ENCODE measurements around the gene FRMD1. TPM values are rescaled to one million over a fixed set of nuclear protein-coding genes. Genes with fewer than 3 reads are reported as not detected.

Gene FRMD1
- total RNA-seq, 4 donors from 2014 or later, result 35.4 to 86.4 (median 47.7) TPM

DNA sequence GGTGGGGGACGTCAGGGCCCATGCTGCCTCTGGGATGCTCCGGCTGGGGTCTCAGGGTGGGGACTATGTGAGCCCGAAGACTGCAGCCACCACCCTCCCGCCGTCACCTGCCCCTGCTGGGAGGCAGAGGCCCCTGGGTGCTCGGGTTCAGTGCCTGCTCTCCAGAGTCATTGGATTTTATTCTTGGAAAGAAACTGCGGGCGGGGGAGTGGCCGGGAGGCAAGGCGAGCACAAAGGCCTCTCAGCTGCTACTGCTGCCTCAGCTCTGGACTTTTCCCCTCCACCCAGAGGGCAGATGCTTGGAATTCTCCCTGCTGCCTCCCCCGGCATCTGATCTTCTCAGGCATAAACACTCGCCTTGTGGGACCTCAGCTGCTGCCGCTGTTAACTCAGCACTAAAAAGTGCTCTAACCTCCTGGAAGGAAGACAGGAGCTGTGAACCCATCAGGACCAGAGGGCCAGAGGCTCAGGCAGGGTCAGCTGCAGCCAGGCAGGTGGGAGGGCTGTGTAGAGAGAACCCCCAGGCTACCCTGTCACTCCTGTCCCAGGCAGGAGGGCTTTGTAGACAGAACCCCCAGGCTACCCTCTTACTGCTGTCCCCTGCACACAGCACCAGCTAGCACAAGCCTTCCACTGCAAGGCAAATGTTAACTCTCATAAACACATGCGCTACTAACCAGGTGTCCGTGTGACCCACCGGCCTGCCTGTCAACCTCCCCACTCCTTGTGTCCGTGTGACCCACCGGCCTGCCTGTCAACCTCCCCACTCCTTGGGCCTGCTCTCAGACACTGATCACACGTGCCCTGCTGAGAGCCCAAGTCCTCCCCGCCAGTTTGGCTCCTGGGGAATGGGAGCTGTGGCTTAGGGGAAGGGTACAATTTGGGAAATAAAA lies 9.4 kb upstream of the FRMD1 start:
- Histone ChIP-seq H3K27me3 (no peaks in the 10 kb centered on the region), H3K4me1 (peaks cover 12 to 29% (median 24%) of the 10 kb centered on the region in 4 donors), H3K27ac (peak overlapping the region in 3 of 4 donors; percentile 32 to 51 (median 45)), H3K9me3 (no peaks in the 10 kb centered on the region), H3K4me3 (no peak overlapping the region), H3K36me3 (no peaks in the 10 kb centered on the region)
- intact Hi-C loops (cut with DNase I; ENCODE audit: low total_unique reads) (no loop called here), in situ Hi-C loops (cut with MboI; ENCODE audit: low pct_ligation_motif_present in 1 of 4, low pct_unique_long_range_greater_than_20kb in 1 of 4, low sequenced_read_pairs in 3 of 4) (no loop called here)
- no peak for TF ChIP-seq EP300 (IDR thresholded peaks at IDR 0.05; ENCODE audit: low read depth)
- TF ChIP-seq POLR2A (IDR thresholded peaks at IDR 0.05), result no peak
- TF ChIP-seq POLR2AphosphoS5 (IDR thresholded peaks at IDR 0.05), result no peak
- TF ChIP-seq, protein P1, sequence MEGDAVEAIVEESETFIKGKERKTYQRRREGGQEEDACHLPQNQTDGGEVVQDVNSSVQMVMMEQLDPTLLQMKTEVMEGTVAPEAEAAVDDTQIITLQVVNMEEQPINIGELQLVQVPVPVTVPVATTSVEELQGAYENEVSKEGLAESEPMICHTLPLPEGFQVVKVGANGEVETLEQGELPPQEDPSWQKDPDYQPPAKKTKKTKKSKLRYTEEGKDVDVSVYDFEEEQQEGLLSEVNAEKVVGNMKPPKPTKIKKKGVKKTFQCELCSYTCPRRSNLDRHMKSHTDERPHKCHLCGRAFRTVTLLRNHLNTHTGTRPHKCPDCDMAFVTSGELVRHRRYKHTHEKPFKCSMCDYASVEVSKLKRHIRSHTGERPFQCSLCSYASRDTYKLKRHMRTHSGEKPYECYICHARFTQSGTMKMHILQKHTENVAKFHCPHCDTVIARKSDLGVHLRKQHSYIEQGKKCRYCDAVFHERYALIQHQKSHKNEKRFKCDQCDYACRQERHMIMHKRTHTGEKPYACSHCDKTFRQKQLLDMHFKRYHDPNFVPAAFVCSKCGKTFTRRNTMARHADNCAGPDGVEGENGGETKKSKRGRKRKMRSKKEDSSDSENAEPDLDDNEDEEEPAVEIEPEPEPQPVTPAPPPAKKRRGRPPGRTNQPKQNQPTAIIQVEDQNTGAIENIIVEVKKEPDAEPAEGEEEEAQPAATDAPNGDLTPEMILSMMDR (IDR thresholded peaks at IDR 0.05), result no peak
- WGBS, 2 donors (ENCODE audit: low coverage in 1 of 2), result 47 to 80% methylated on average over 1 to 12 of the region's 20 CpGs
- DNase-seq, result peak; percentile 70

DNA sequence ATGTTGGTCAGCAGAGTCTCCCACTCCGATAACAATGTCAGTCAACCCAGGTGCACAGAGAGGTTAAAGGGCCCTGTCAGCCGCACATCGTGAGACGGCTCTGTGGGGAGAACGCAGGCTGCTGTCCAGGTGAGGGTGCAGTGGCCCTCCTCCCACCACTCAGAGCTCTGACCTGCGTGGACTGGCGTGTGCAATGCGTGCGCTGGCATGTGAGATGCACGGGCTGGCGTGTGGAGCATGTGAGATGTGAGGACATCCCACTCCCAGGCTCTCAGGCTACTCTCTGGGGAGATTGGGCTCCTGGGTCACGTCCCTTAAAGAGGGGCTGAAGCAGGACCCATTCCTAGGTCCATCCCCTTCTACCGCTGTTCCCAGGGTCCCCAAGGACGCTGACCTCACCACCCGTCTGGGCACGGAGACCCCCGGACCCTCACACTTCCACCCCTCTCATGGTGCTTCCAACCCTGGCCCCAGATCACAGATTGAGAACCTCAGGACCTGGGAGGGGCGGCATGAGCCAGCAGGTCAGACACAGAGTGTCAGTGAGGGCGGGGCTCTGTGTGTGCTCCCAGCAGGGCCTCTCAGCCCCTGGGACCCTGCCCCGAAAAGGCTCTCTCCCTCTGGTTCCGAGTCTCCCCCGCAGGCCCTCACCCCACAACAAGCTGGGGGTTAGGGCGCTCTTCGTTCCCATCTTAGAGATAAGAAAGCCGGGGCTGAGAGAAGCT lies 8.6 kb upstream of the FRMD1 start:
- in situ Hi-C loops (cut with MboI; ENCODE audit: low pct_ligation_motif_present in 1 of 4, low pct_unique_long_range_greater_than_20kb in 1 of 4, low sequenced_read_pairs in 3 of 4), result no loop called here
- Histone ChIP-seq H3K27me3 (no peaks in the 10 kb centered on the region), H3K4me3 (no peak overlapping the region), H3K4me1 (peaks cover 12 to 34% (median 27%) of the 10 kb centered on the region in 4 donors), H3K9me3 (no peaks in the 10 kb centered on the region), H3K36me3 (no peaks in the 10 kb centered on the region), H3K27ac (peak overlapping the region in 3 of 4 donors; percentile 32 to 51 (median 45))
- no peak for TF ChIP-seq POLR2A (IDR thresholded peaks at IDR 0.05)
- TF ChIP-seq, protein P1 (IDR thresholded peaks at IDR 0.05), result no peak
- 75% methylated on average over 25 of the region's 25 CpGs; no CpG with 5 or more reads in 1 of the 2 donors for WGBS, 2 donors (ENCODE audit: low coverage in 1 of 2)
- intact Hi-C loops (cut with DNase I; ENCODE audit: low total_unique reads), result no loop called here
- peak; percentile 33 for DNase-seq

DNA sequence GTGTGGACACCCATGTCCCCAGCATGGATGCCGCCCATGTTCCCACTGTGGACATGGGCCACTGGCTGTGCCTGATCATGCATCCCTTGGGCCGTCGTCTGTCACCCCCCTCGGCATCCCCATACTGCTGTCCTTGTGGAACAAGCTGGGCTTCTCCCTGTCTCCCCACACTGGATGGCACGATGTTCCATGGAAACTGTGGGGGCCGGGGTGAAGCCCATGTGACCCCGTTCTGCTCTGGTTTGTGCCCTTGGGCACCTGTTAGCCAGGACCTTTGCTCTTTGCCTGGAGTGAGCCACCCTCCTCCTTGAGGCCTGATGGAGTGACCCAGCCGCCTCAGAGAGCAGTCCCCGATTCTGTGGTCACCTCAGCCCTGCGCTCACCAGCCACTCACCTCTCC lies 7.6 kb upstream of the FRMD1 start:
- in situ Hi-C loops (cut with MboI; ENCODE audit: low pct_ligation_motif_present in 1 of 4, low pct_unique_long_range_greater_than_20kb in 1 of 4, low sequenced_read_pairs in 3 of 4), result no loop called here
- no peak for DNase-seq
- intact Hi-C loops (cut with DNase I; ENCODE audit: low total_unique reads), result no loop called here
- no peak overlapping the region for H3K27ac ChIP-seq
- peaks cover 12 to 36% (median 27%) of the 10 kb centered on the region in 4 donors for H3K4me1 ChIP-seq
- H3K9me3 ChIP-seq, result no peaks in the 10 kb centered on the region
- no peaks in the 10 kb centered on the region for H3K27me3 ChIP-seq
- WGBS, 2 donors (ENCODE audit: low coverage in 1 of 2), result 83% methylated on average over 10 of the region's 10 CpGs; no CpG with 5 or more reads in 1 of the 2 donors
- H3K4me3 ChIP-seq, result no peak overlapping the region
- TF ChIP-seq, protein P1 (IDR thresholded peaks at IDR 0.05), result no peak
- TF ChIP-seq POLR2A (IDR thresholded peaks at IDR 0.05), result no peak
- TF ChIP-seq EP300 (IDR thresholded peaks at IDR 0.05; ENCODE audit: low read depth), result no peak
- H3K36me3 ChIP-seq, result no peaks in the 10 kb centered on the region

DNA sequence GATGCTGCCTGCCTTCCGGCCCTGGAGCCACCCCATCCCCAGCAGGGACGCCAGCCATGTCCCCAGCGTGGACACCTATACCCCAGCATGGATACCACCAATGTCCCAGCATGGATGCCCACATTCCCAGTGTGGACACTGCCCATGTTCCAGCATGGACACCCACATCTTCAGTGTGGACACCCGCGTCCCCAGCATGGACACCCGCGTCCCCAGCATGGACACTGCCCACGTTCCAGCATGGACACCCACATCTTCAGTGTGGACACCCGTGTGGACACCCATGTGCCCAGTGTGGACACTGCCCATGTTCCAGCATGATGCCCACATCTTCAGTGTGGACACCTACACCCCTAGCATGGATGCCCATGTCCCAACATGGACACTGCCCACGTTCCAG lies 7.1 kb upstream of the FRMD1 start:
- TF ChIP-seq, protein P1 (IDR thresholded peaks at IDR 0.05), result no peak
- no peak for TF ChIP-seq POLR2AphosphoS5 (IDR thresholded peaks at IDR 0.05)
- no peak for TF ChIP-seq POLR2A (IDR thresholded peaks at IDR 0.05)

More for the DNA sequence above, 7.1 kb upstream of the FRMD1 start:
- in situ Hi-C loops (cut with MboI; ENCODE audit: low pct_ligation_motif_present in 1 of 4, low pct_unique_long_range_greater_than_20kb in 1 of 4, low sequenced_read_pairs in 3 of 4) (no loop called here), intact Hi-C loops (cut with DNase I; ENCODE audit: low total_unique reads) (no loop called here)
- Histone ChIP-seq H3K4me3 (no peak overlapping the region), H3K27me3 (no peaks in the 10 kb centered on the region), H3K4me1 (peaks cover 12 to 36% (median 24%) of the 10 kb centered on the region in 4 donors), H3K36me3 (no peaks in the 10 kb centered on the region), H3K27ac (no peak overlapping the region), H3K9me3 (no peaks in the 10 kb centered on the region)
- no peak for DNase-seq
- WGBS, 2 donors (ENCODE audit: low coverage in 1 of 2), result 84% methylated on average over 9 of the region's 10 CpGs; no CpG with 5 or more reads in 1 of the 2 donors

Data from transverse colon (tissue), 4 donors.